ENCODE results near the gene NCOA7.
"Not testable (repeated sequence)": the region's sequence is repeated elsewhere in the genome, so short reads cannot be mapped to it uniquely, and the experiment has no call there.

The NCOA7 gene

GRCh38 chr6:125841356-125842090 lies 50.8 kb downstream of the NCOA7 start:
- DNase-seq (ENCODE audit: low read depth), result no peak

DNA sequence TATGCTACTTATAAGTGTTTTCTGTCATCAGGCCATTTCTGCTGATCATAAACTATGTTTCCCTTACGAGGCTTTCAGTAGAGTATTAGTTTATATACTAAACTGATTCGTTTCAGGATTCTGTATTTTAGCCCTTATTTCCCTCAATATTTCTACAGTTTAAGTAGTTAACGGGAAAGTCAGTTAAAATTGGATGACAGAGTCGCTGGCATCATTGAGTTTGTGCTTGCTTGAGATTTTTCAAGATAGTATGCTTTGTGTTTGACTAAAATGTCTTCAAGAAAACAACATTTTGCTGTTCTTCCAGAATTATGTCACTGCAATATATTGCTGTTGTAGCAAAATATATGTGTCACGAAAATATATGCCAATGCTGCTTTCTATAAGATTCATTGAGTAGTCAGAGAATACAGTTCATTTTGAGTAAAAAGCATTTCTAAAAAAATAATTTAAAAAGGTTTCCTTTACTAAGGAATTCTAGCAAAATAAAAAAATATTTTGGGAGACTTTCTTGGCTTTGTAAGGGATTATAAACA lies 51.4 kb downstream of the NCOA7 start:
- DNase-seq (ENCODE audit: low read depth), result no peak

DNA sequence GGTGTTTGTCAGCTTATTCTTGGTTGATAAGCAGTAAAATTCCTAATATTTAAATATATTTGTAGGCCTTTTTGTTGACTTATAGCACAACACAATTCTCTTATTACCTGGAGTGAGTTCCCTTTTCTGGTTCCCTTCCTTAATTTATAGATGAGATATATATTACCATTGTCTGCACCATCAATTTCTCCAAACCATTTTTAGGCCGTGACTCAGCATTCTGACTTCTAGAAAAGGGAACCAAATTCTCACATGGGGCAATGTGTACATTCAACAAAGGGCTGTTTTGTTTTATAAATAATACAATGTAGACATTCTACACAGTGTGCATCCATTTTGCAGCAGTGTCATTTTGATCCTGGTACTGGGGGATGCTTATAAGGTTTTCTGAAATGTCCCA lies 52.8 kb downstream of the NCOA7 start:
- DNase-seq (ENCODE audit: low read depth), result no peak

DNA sequence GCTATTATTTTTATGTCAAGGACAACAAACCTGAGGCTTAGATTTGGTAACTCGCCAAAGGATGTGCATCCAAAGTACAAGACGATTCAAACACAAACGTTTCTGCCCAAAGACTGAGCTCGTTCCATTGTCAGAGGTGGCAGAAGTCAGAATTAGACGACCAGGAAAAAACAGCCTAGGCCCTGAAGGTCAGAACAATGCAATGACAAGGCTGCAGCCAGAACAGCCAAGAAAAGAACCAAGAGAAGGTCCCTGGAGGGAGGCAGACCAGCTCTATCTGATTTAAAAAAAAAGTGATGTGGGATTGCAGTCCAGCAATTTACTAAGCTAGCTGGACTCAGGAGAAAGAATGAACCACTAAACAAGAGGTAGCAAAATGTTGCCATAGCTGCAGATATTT lies 54.2 kb downstream of the NCOA7 start:
- no peak for DNase-seq (ENCODE audit: low read depth)

DNA sequence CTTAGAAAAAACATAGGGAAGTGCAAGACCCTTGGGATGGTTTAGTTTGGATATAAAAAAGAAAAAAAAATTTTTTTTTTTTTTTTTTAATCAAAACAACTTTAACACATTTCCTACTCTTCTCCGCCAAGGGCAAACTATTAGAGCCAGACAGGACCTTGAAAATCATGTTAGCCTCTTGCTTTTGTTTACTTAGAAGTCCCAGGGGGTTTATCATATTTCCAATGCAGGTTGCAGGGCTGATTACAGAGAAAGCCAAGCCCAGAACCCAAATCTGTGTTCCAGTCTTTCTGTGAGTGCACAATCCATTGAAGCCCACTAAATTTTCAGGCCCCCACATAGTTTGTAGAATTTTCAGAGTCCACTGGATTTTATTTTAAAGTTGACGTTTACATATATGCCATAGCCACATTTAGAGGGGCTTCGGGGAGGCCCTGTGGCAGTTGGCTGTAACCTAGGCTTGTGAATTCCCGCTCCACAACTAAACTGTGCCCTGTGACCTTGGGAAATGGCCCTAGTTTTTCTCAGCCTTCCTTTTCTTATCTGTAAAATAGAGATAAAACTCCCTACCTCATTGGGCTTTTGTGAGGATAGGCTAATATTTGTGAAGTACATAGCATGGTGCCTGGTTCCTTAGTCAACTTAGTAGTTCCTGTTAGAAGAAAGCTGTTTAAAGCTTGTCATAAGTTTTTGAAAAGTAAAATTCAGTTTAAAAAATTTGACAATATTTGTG lies 55.7 kb downstream of the NCOA7 start:
- DNase-seq (ENCODE audit: low read depth), result no peak

GRCh38 chr6:125848286-125848685 lies 57.5 kb downstream of the NCOA7 start:
- DNase-seq (ENCODE audit: low read depth), result not testable (repeated sequence)

- no peak for DNase-seq (ENCODE audit: low read depth)
These were observed 59.6 kb downstream of the NCOA7 start for GRCh38 chr6:125850361-125850760.

DNA sequence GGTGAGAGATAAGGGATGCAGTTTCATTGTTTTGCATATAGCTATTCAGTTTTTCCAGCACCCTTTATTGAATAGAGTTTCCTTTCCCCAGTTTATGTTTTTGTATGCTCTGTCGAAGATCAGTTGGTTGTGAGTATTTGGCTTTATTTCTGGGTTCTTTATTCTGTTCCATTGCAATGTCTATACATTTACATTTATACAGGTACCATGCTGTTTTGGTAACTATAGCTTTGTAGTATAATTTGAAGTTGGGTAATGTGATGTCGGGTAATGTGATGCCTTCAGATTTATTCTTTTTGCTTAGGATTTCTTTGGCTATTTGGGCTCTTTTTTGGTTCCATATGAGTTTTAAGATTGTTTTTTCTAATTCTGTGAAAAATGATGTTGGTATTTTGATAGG lies 61.8 kb downstream of the NCOA7 start:
- DNase-seq (ENCODE audit: low read depth), result no peak

- DNase-seq (ENCODE audit: low read depth), result no peak
These were observed 62.4 kb downstream of the NCOA7 start for GRCh38 chr6:125853168-125853567.

DNA sequence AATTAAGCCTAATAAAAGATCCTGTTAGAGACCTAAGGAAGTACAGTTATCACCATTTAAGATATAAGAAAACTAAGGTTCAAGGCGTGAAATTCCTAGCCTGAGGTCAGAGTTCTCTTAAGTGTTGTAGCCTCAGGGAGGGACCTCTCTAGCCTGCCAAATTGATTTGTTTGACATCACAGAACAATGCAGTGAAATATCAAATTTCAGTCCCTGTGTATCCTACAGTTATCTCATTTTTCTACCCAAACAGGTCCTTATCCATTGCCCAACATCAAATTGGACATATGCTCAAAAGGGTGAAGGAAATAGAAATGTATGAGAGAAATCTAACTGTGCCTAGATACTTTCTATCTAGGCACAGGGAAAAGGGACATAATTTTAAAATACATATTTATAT lies 63.0 kb downstream of the NCOA7 start:
- no peak for DNase-seq (ENCODE audit: low read depth)

GRCh38 chr6:125854355-125854754 lies 63.6 kb downstream of the NCOA7 start:
- no peak for DNase-seq (ENCODE audit: low read depth)

DNA sequence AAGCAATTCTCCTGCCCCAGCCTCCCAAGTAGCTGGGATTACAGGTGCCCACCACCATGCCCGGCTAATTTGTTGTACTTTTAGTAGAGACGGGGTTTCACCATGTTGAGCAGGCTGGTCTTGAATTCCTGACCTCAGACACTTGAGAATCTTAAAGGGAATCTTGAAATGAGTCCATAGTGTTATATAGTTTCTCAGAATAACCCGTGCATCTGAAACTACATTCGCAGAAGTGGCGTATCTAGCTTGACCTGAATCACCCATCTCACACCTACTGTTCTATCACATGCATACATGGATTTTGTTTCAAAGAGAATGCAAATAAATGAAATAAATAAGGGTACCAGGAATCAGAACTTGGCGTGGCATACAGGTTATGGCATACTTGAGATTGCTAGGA lies 65.0 kb downstream of the NCOA7 start:
- DNase-seq (ENCODE audit: low read depth), result no peak

- no peak for DNase-seq (ENCODE audit: low read depth)
These were observed 67.1 kb downstream of the NCOA7 start for GRCh38 chr6:125857846-125858245.

DNA sequence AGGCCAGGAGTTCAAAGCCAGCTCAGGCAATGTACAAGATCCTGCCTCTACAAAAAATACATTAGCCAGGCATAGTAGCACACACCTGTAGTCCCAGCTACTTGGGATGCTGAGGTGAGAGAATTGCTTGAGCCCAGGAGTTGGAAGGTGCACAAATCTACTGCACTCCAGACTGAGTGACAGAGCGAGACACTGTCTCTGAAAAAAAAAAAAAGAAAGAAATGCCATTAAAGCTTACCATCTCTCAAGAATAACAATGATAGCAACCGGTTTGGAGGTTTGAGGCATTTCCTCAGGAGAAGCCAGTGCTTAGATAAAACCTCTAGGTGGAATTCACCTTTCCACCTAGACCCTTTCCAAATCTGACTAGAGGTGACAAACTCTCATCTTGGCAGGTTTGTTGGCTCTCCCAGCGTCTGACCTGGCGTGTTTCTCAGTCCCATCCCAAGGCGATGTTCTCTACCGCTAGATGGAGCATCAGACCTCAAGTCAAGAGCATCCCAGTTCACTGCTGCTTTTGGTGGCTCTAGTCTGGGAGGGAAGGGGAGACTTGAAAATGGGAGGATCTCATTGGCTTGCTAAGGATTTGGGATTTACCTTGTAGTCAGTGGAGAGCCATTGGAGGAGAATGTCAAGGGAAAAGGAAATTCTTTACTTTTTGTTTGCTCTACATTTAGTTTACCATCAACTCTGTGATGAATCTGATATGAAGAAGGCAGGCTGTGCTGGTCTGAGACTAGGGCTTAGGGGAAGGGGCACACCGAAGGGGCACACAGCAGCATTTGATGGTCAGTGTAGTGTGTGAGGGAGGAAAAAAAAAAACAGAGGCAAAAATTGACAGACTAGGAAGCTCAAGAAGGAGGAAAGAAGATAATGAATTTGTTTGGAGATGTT lies 67.9 kb downstream of the NCOA7 start:
- DNase-seq (ENCODE audit: low read depth), result no peak

DNA sequence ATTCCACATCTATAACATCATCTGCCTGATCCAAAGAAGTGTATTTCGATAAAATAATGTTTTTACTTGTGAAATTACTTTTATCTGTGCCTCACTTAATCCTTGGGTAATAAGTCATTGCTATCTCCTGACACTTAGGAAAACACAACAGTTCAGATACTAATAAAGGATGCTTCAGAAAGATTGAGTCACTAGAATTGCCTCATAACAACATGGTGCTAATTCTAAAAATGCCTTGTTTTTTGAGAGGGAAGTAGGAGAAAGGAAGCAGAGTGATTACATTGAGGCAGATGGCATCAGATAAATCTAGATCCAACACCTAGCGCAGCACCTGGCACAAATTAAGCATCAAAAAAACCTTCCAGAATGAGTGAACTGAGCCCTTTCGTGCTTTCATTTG lies 69.0 kb downstream of the NCOA7 start:
- DNase-seq (ENCODE audit: low read depth), result no peak

GRCh38 chr6:125863023-125863422 lies 72.3 kb downstream of the NCOA7 start:
- no peak for DNase-seq (ENCODE audit: low read depth)

DNA sequence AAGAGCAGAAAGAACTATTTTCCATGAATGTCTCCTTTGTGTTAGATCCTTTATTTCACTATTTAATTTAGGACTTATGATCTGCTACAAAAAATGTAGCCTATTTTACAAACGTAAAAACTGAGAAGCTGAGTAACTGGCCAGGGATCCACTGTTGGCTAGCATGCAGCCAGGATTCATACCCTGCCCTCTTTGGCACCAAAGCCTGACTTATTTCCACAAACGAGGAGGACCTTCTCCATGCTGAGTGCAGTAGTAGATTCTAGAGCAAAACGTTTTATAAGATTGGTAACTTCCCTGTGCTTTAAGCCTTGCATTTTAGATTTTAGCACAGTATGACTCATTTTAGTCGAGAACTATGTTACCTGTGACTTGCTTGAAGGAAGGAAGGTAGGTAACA lies 74.3 kb downstream of the NCOA7 start:
- no peak for DNase-seq (ENCODE audit: low read depth)

DNA sequence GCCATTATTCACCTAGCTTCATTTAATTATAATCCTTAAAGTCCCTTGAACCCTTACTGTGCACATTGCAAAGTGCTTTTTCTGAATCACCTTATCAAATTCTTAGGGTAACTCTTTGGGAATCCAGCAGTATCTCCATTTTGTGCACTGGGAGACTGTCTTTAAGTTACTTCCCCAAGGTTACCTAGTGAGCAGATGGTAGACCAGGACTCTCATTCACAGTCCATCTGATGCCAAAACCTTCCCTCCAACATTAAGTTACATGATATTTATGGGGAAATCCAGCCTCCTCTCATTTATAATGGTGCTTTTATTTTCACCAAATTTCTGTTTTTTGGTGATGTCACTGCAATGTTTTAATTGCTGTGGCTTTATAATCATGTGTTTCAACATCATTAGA lies 75.7 kb downstream of the NCOA7 start:
- no peak for DNase-seq (ENCODE audit: low read depth)

- no peak for DNase-seq (ENCODE audit: low read depth)
These were observed 76.8 kb downstream of the NCOA7 start for GRCh38 chr6:125867483-125867942.

DNA sequence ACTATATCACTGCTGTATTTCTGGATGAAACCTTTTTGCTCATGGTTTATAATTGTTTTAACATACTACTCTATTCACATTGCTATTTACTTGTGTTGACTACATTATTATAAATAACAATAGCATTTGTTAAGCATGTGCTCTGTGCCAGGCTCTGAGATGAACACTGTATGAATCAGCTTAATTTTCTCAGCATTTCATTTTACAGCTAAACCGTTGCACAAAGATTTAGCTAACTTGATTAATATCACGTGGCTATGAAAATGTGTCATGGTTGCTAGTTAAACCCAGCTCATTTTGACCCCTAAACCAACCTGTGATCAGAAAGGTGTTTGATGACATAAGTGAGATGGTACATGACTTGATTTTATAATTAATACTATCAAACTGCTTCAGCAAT lies 77.5 kb downstream of the NCOA7 start:
- DNase-seq (ENCODE audit: low read depth), result no peak

- no peak for DNase-seq (ENCODE audit: low read depth)
These were observed 78.1 kb downstream of the NCOA7 start for GRCh38 chr6:125868678-125869395.

- DNase-seq (ENCODE audit: low read depth), result no peak
These were observed 78.7 kb downstream of the NCOA7 start for GRCh38 chr6:125869427-125869826.

Measured in stimulated activated CD8-positive, alpha-beta memory T cell treated with anti-CD3 and anti-CD28 coated beads, Interleukin-15, amount 100 ng/mL, for 1 hour (primary cell).